BE2C (cell line): ENCODE results near the gene RNF146.

Source experiments
- DNase-seq: peaks from one replicate; pipeline ENCODE4 v3.0.0-alpha.2; 2020
- H3K27me3 ChIP-seq: fragments of 250-450 bp; sonication (Bioruptor Pico); 2 replicates; pipeline ENCODE4 v1.5.1; 2020; ENCODE audit warnings: mild to moderate bottlenecking
- H3K36me3 ChIP-seq: fragments of 250-450 bp; sonication (Bioruptor Pico); 2 replicates; pipeline ENCODE4 v1.5.1; 2020; ENCODE audit warnings: mild to moderate bottlenecking
- H3K4me1 ChIP-seq: fragments of 250-450 bp; sonication (Bioruptor Pico); 2 replicates; pipeline ENCODE4 v1.5.1; 2020
- H3K4me3 ChIP-seq: 2 replicates; pipeline ENCODE4 v1.5.1; 2011; ENCODE audit warnings: low read depth, low read length
- H3K9me3 ChIP-seq: fragments of 250-450 bp; sonication (Bioruptor Pico); 2 replicates; pipeline ENCODE4 v1.5.1; 2020
- TF ChIP-seq, protein P1 (sequence below): IDR thresholded peaks from 2 replicates; pipeline ENCODE4 v1.5.1; 2012; ENCODE audit warnings: mild to moderate bottlenecking, low read depth, low read length

The RNF146 gene

GRCh38 chr6:127266892-127267645 lies 405 bp downstream of the RNF146 start:
- Histone ChIP-seq H3K27me3 (0 out of 2 replicates have a peak, but pooled peaks cover 2% of the 10 kb centered on the region), H3K36me3 (no peaks in the 10 kb centered on the region; the same call in 1 of the 2 replicates), H3K4me1 (no peaks in the 10 kb centered on the region), H3K4me3 (peak overlapping the region; percentile 92), H3K9me3 (no peaks in the 10 kb centered on the region)
- TF ChIP-seq, protein P1, sequence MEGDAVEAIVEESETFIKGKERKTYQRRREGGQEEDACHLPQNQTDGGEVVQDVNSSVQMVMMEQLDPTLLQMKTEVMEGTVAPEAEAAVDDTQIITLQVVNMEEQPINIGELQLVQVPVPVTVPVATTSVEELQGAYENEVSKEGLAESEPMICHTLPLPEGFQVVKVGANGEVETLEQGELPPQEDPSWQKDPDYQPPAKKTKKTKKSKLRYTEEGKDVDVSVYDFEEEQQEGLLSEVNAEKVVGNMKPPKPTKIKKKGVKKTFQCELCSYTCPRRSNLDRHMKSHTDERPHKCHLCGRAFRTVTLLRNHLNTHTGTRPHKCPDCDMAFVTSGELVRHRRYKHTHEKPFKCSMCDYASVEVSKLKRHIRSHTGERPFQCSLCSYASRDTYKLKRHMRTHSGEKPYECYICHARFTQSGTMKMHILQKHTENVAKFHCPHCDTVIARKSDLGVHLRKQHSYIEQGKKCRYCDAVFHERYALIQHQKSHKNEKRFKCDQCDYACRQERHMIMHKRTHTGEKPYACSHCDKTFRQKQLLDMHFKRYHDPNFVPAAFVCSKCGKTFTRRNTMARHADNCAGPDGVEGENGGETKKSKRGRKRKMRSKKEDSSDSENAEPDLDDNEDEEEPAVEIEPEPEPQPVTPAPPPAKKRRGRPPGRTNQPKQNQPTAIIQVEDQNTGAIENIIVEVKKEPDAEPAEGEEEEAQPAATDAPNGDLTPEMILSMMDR: no peak
- DNase-seq: peak; percentile 76

GRCh38 chr6:127267646-127268625 lies 1.3 kb downstream of the RNF146 start:
- H3K27me3 ChIP-seq: no peaks in the 10 kb centered on the region
- no peaks in the 10 kb centered on the region for H3K9me3 ChIP-seq
- H3K36me3 ChIP-seq: no peaks in the 10 kb centered on the region; the same call in 1 of the 2 replicates
- TF ChIP-seq, protein P1: no peak
- H3K4me1 ChIP-seq: no peaks in the 10 kb centered on the region
- peak overlapping the region; percentile 92 for H3K4me3 ChIP-seq
- no peak for DNase-seq

- Histone ChIP-seq H3K36me3 (no peaks in the 10 kb centered on the region; the same call in none of the 2 replicates), H3K4me1 (no peaks in the 10 kb centered on the region), H3K4me3 (no peak overlapping the region), H3K9me3 (no peaks in the 10 kb centered on the region), H3K27me3 (no peaks in the 10 kb centered on the region)
- TF ChIP-seq, protein P1: no peak
- DNase-seq: no peak
Observed at GRCh38 chr6:127272576-127272975, 5.9 kb downstream of the RNF146 start.

- Histone ChIP-seq H3K36me3 (no peaks in the 10 kb centered on the region; the same call in none of the 2 replicates), H3K9me3 (no peaks in the 10 kb centered on the region), H3K4me1 (no peaks in the 10 kb centered on the region), H3K27me3 (no peaks in the 10 kb centered on the region), H3K4me3 (no peak overlapping the region)
- TF ChIP-seq, protein P1: no peak
- no peak for DNase-seq
Observed at GRCh38 chr6:127273499-127273898, 6.8 kb downstream of the RNF146 start.

DNA sequence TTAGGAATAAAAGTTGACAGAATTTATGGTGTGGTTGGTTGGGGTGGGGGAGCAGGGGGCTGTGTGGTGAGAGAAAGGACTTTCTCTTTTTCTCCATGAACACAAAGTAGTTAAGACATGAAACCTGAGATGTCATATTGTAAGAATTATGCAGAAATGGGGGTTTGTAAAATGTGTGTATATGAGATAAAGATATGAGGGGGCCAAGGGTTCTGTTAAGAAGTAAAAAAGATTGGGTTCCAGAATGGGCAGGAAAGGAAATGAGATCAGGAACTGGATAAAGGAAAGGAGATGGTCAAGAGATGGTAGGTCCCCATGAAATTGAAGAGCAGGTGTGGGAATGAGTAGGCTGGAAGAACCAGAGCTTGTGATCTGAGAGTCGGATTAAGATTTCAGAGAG lies 9.7 kb downstream of the RNF146 start:
- H3K4me1 ChIP-seq: no peaks in the 10 kb centered on the region
- H3K4me3 ChIP-seq: no peak overlapping the region
- H3K9me3 ChIP-seq: no peaks in the 10 kb centered on the region
- H3K36me3 ChIP-seq: peaks cover 2% of the 10 kb centered on the region
- no peak for DNase-seq
- H3K27me3 ChIP-seq: no peaks in the 10 kb centered on the region
- TF ChIP-seq, protein P1: no peak
